GM12878 (cell line): ENCODE data around the gene HAND1. TPM values are rescaled to one million over a fixed set of nuclear protein-coding genes. Genes with fewer than 3 reads are reported as not detected.

Experiments
- ATAC-seq: fragments of 200-7000 bp; cut with Tn5 transposase; 3 replicates; pipeline ENCODE4 v1.9.1; 2020; ENCODE audit warnings: mild to moderate bottlenecking, moderate library complexity
- BruUV-seq: library from RNA; stranded (reverse); fragments of 400-500 nt; replicated peaks from 2 replicates; lab custom pipeline; 2021; lab: Mats Ljungman, UMichigan
- CTCF ChIA-PET: fragments of 300-600 bp; sonication (Branson Sonifier 250); formaldehyde crosslinking; extraction: SDS; loops from one replicate; lab custom pipeline; 2021; ENCODE audit warnings: inconsistent platforms; lab: Yijun Ruan, JAX
- POLR2A ChIA-PET: fragments of 350-600 bp; formaldehyde crosslinking; extraction: SDS; loops from one replicate; lab custom pipeline; 2021; ENCODE audit warnings: inconsistent platforms; lab: Charles Lee
- RAD21 ChIA-PET: fragments of 300-600 bp; sonication (Branson Sonifier 250); formaldehyde crosslinking; loops from one replicate; lab custom pipeline; 2023; ENCODE audit warnings: antibody characterized with exemption; ENCODE audit not compliant: unreplicated experiment; lab: Charles Lee
- SMC1A ChIA-PET: fragments of 300-600 bp; sonication (Branson Sonifier 250); formaldehyde crosslinking; loops from one replicate; lab custom pipeline; 2023; ENCODE audit not compliant: unreplicated experiment, uncharacterized antibody; lab: Charles Lee
- DNase-seq: peaks from one replicate; pipeline ENCODE4 v3.0.0-alpha.2; 2011; ENCODE audit warnings: low read depth, low spot score
- FAIRE-seq: peaks from 3 replicates; lab custom pipeline; 2011; peaks lifted over from hg19 to GRCh38; lab: Jason Lieb, UNC
- H2AFZ ChIP-seq: 2 replicates; pipeline ENCODE4 v1.6.0; 2011; ENCODE audit warnings: low read depth, low read length, control low read depth; ENCODE audit not compliant: control insufficient read depth
- H3K27ac ChIP-seq: 2 replicates; pipeline ENCODE4 v1.5.1; 2011; ENCODE audit warnings: control low read depth; ENCODE audit not compliant: control insufficient read depth, insufficient read depth
- H3K27me3 ChIP-seq, 2 experiments: replicated peaks in 1 of 2; 2 replicates each; pipeline versions ENCODE4 v1.6.0 to v1.6.1; 2011; ENCODE audit warnings: low read length in 1 of 2; ENCODE audit not compliant: control insufficient read depth in 2 of 2, insufficient read depth in 2 of 2
- H3K36me3 ChIP-seq, 2 experiments: 2 replicates each; pipeline ENCODE4 v1.5.1; 2011; ENCODE audit warnings: low read length in 1 of 2; ENCODE audit not compliant: control insufficient read depth in 2 of 2, insufficient read depth in 2 of 2
- H3K4me1 ChIP-seq: 2 replicates; pipeline ENCODE4 v1.6.1; 2011; ENCODE audit warnings: mild to moderate bottlenecking, low read length, moderate library complexity, mixed read lengths; ENCODE audit not compliant: control insufficient read depth, insufficient read depth
- H3K4me2 ChIP-seq: 2 replicates; pipeline ENCODE4 v1.6.0; 2011; ENCODE audit warnings: control low read depth; ENCODE audit not compliant: control insufficient read depth, insufficient read depth
- H3K4me3 ChIP-seq: fragments of 200-600 bp; sonication (generic); 2 replicates; pipeline ENCODE4 v1.5.1; 2016
- H3K79me2 ChIP-seq: 2 replicates; pipeline ENCODE4 v1.6.0; 2011; ENCODE audit warnings: low read length; ENCODE audit not compliant: control insufficient read depth, insufficient read depth
- H3K9ac ChIP-seq: 2 replicates; pipeline ENCODE4 v1.8.0; 2011; ENCODE audit warnings: low read length, control low read depth, mixed read lengths; ENCODE audit not compliant: control insufficient read depth, insufficient read depth
- H3K9me3 ChIP-seq: replicated peaks from 3 replicates; pipeline ENCODE4 v1.5.1; 2011; ENCODE audit warnings: mild to moderate bottlenecking, low read length; ENCODE audit not compliant: control insufficient read depth, insufficient read depth
- H4K20me1 ChIP-seq: 2 replicates; pipeline ENCODE4 v1.6.0; 2011; ENCODE audit not compliant: control insufficient read depth, insufficient read depth
- ATF7 ChIP-seq: fragments of 450-650 bp; IDR thresholded peaks from 2 replicates; pipeline ENCODE4 v1.6.1; 2016; ENCODE audit warnings: low read depth, mild to moderate bottlenecking
- BMI1 ChIP-seq: fragments of 450-650 bp; IDR thresholded peaks from 2 replicates; pipeline ENCODE4 v1.6.1; 2016; ENCODE audit warnings: mild to moderate bottlenecking, moderate library complexity, borderline replicate concordance
- DPF2 ChIP-seq: fragments of 450-650 bp; IDR thresholded peaks from 2 replicates; pipeline ENCODE4 v1.6.1; 2017; ENCODE audit warnings: mild to moderate bottlenecking
- FOXK2 ChIP-seq: fragments of 450-650 bp; IDR thresholded peaks from 2 replicates; pipeline ENCODE4 v1.6.1; 2017; ENCODE audit warnings: mild to moderate bottlenecking, moderate library complexity
- IKZF2 ChIP-seq, 2 experiments: fragments of 450-650 bp; IDR thresholded peaks; 2 replicates each; pipeline ENCODE4 v1.6.1; 2017; ENCODE audit warnings: mild to moderate bottlenecking in 2 of 2, moderate library complexity in 2 of 2
- POLR2AphosphoS2 ChIP-seq: IDR thresholded peaks from 2 replicates; pipeline ENCODE4 v1.6.1; 2011; ENCODE audit warnings: low read depth, mild to moderate bottlenecking, low read length, improper control_type of control experiment, moderate library complexity
- TCF7 ChIP-seq: IDR thresholded peaks from 2 replicates; pipeline ENCODE4 v1.6.1; 2014; ENCODE audit warnings: antibody characterized with exemption, borderline replicate concordance
- WGBS: methylation state at CpG from one replicate; pipeline ENCODE4 v1.1.6; 2016; ENCODE audit warnings: low lambda C conversion rate; ENCODE audit not compliant: insufficient replicate concordance, insufficient coverage; ENCODE audit errors: missing lambda C conversion rate; 5-methylcytosine and 5-hydroxymethylcytosine counted together
- in situ Hi-C: fragments of 300-500 bp; cut with MboI; formaldehyde crosslinking; loops from 9 replicates; pipeline ENCODE4 v1.14.3; 2018; ENCODE audit warnings: mixed read lengths
- intact Hi-C: fragments of 100-400 bp; cut with micrococcal nuclease; formaldehyde crosslinking; loops from one replicate; pipeline ENCODE4 v1.14.2; 2022; ENCODE audit not compliant: unreplicated experiment
- polyA plus RNA-seq, 11 experiments: library from polyadenylated mRNA; depleted of rRNA in 4 of 11; unstranded in 6 of 11; stranded (reverse) in 5 of 11; fragments of >200 nt; fragmentation: Nextera tagmentation in 4 of 11; fragmentation: Illumina TruSeq in 1 of 11; extraction: Ambion mirVana in 4 of 11; extraction: Trizol in 1 of 11; gene quantifications; 1 replicate in 1 of 11; 2 replicates in 10 of 11; pipeline versions ENCODE4 v1.2.1 to v1.2.3, GENCODE V29; 2011 to 2016; ENCODE audit warnings: inconsistent platforms in 2 of 11, missing spikeins in 2 of 11, low read depth in 1 of 11
- total RNA-seq, 4 experiments: library from RNA; depleted of rRNA in 3 of 4; stranded (reverse); fragments of >200 nt in 3 of 4; fragmentation: Illumina TruSeq in 1 of 4; extraction: Trizol in 1 of 4; gene quantifications; 2 replicates each; pipeline versions ENCODE4 v1.2.1 to v1.2.3, GENCODE V29; 2013 to 2021
- TF ChIP-seq, protein P1 (sequence below): IDR thresholded peaks from 2 replicates; pipeline ENCODE4 v1.6.1; 2012; ENCODE audit warnings: low read depth, low read length, improper control_type of control experiment
- TF ChIP-seq, protein P2 (sequence below): IDR thresholded peaks from 2 replicates; pipeline ENCODE4 v1.6.1; 2011; ENCODE audit warnings: mild to moderate bottlenecking, low read depth, low read length, moderate library complexity; ENCODE audit not compliant: insufficient replicate concordance

HAND1 gene
- total and polyA plus RNA-seq, 10 of the 15 experiments (the other 5 are each of a cell fraction or from before 2014, with no cell fraction given) = 0.06 to 0.41 (median 0.27) TPM; not detected in 4

DNA sequence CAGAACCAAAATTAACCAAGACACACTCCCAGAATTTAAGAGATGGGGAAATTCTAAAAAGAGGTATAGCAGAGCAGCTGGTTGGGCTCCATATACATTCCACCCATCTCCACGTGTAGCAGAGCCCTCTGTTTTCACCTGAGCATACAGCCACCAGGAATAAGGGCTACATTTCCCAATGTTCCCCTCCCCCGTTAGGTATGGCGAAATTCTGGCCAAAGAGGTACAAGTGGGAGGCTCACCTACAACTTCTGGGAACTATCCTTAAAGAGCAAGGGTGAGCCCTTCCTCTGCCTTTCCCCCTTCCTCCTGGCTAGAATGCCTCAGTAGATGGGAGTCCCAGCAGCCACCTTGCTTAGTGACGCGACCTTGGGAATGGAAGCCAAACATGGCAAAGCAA is 37.5 kb downstream of the HAND1 start (continued):
- TF ChIP-seq, protein P1, sequence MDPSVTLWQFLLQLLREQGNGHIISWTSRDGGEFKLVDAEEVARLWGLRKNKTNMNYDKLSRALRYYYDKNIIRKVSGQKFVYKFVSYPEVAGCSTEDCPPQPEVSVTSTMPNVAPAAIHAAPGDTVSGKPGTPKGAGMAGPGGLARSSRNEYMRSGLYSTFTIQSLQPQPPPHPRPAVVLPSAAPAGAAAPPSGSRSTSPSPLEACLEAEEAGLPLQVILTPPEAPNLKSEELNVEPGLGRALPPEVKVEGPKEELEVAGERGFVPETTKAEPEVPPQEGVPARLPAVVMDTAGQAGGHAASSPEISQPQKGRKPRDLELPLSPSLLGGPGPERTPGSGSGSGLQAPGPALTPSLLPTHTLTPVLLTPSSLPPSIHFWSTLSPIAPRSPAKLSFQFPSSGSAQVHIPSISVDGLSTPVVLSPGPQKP = no peak

DNA sequence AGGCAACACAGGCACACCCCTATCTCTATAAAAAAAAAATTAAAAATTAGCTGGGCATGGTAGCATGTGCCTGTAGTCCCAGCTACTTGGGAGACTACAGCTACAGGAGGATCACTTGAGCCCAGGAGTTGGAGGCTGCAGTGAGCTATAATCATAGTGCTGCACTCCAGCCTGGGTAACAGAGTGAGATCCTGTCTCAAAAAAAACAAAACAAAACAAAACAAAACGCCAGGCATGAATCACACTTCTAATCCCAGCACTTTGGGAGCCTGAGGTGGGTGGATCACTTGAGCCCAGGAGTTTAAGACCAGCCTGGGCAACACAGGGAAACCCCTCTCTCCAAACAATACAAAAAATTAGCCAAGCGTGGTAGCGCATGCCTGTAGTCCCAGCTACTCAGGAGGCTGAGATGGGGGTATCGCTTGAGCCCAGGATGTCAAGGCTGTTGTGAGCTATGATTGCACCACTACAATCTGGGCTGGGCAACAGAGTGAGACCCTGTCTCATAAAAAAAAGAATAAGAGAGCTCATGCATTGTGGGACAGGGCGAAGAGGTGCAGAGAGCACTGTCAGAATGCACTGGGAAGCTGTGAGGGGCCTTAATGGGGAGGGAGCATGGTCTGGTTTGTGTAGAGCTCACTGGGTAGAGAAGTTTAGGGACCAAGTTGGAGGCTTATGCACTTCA is 40.6 kb downstream of the HAND1 start:
- ChIA-PET CTCF (interaction anchor here (0.9 to 1.1 kb wide), 3 partner anchors 15 to 240 kb away, joined by 3 read pairs; no protein-coding TSS in a partner anchor), RAD21 (no interaction called here)
- no peak for DNase-seq
- ATAC-seq = no peak
- no peaks in the 10 kb centered on the region for H3K9me3 ChIP-seq
- H3K9ac ChIP-seq = no peak overlapping the region
- 97% methylated on average over 5 of the region's 5 CpGs for WGBS
- no peak overlapping the region for H3K4me2 ChIP-seq
- H3K36me3 ChIP-seq = peaks cover 1 to 18% of the 10 kb centered on the region in 2 experiments
- intact Hi-C loops = no loop called here
- H2AFZ ChIP-seq = no peak overlapping the region
- no peak overlapping the region for H3K27ac ChIP-seq
- BruUV-seq = no TSS peak
- H3K4me3 ChIP-seq = no peak overlapping the region
- H4K20me1 ChIP-seq = no peaks in the 10 kb centered on the region
- TF ChIP-seq BMI1 (no peak), POLR2AphosphoS2 (no peak), FOXK2 (no peak), DPF2 (no peak), IKZF2 (IDR thresholded peaks at IDR 0.05) (no peak), ATF7 (no peak), TCF7 (no peak)
- TF ChIP-seq, protein P2, sequence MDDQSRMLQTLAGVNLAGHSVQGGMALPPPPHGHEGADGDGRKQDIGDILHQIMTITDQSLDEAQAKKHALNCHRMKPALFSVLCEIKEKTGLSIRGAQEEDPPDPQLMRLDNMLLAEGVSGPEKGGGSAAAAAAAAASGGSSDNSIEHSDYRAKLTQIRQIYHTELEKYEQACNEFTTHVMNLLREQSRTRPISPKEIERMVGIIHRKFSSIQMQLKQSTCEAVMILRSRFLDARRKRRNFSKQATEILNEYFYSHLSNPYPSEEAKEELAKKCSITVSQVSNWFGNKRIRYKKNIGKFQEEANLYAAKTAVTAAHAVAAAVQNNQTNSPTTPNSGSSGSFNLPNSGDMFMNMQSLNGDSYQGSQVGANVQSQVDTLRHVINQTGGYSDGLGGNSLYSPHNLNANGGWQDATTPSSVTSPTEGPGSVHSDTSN = no peak
- TF ChIP-seq, all 136 proteins: peak for 0
- FAIRE-seq = no peak
- no peaks in the 10 kb centered on the region for H3K27me3 ChIP-seq
- ChIA-PET SMC1A (interaction anchor here (1.0 kb wide), 1 partner anchor 21 kb away, joined by 3 read pairs; no protein-coding TSS in a partner anchor), POLR2A (no interaction called here)
- no peaks in the 10 kb centered on the region for H3K79me2 ChIP-seq
- no peaks in the 10 kb centered on the region for H3K4me1 ChIP-seq
- in situ Hi-C loops = no loop called here
